ENCODE measurements around the gene SEPTIN8. TPM values are rescaled to one million over a fixed set of nuclear protein-coding genes. Genes with fewer than 3 reads are reported as not detected.

SEPTIN8 gene
- total and polyA plus RNA-seq, 9 donors, result 18.7 to 54.5 (median 36.8) TPM

- no peak for TF ChIP-seq CTCF (IDR thresholded peaks at IDR 0.05)
- no peak for TF ChIP-seq POLR2A (IDR thresholded peaks at IDR 0.05)
- intact Hi-C loops (cut with DNase I), result loop anchor here in 1 of 4 donors (10.0 kb wide), 1 partner anchor 330 kb away; no protein-coding TSS in a partner anchor
- Histone ChIP-seq H3K27me3 (no peaks in the 10 kb centered on the region), H3K36me3 (no peaks in the 10 kb centered on the region), H3K27ac (no peak overlapping the region), H3K9me3 (no peaks in the 10 kb centered on the region), H3K4me1 (ENCODE audit: insufficient read depth) (peaks cover 4% of the 10 kb centered on the region), H3K4me3 (no peak overlapping the region)
- 43 to 60% (median 50%) methylated on average over 11 of the region's 11 CpGs for WGBS, 3 donors
- DNase-seq, result no peak
Measured at GRCh38 chr5:132714456-132715307, 62.4 kb downstream of the SEPTIN8 start.

GRCh38 chr5:132708645-132709044, 68.4 kb downstream of the SEPTIN8 start:
- no peaks in the 10 kb centered on the region for H3K36me3 ChIP-seq
- H3K27ac ChIP-seq, result no peak overlapping the region
- TF ChIP-seq POLR2A (IDR thresholded peaks at IDR 0.05), result no peak
- no peak for TF ChIP-seq EP300 (IDR thresholded peaks at IDR 0.05)
- TF ChIP-seq CTCF (IDR thresholded peaks at IDR 0.05), result no peak
- intact Hi-C loops (cut with DNase I), result no loop called here
- H3K9me3 ChIP-seq, result no peaks in the 10 kb centered on the region
- H3K4me3 ChIP-seq, result no peak overlapping the region
- H3K4me1 ChIP-seq (ENCODE audit: insufficient read depth), result no peaks in the 10 kb centered on the region
- no peaks in the 10 kb centered on the region for H3K27me3 ChIP-seq
- DNase-seq, result no peak

DNA sequence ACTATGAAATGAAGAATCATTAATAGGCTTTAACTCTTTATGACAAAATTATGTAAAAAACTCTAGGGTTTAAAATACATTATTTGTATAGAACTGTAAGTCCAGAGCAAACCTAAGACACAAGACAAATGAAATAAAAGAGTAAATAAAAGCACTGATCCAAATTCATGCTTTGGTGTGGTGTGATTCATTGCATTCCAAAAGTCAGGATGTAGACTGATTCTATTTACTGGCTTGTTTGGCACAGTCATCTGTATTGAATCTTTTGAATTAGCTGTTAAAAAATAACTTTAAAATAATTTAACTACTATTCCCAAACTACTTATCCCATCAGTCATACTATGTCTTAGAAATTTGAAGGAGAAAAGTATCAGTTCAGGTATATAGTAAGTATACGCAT, 72.2 kb downstream of the SEPTIN8 start:
- Histone ChIP-seq H3K4me1 (ENCODE audit: insufficient read depth) (no peaks in the 10 kb centered on the region), H3K36me3 (no peaks in the 10 kb centered on the region), H3K4me3 (no peak overlapping the region), H3K27me3 (no peaks in the 10 kb centered on the region), H3K9me3 (no peaks in the 10 kb centered on the region), H3K27ac (no peak overlapping the region)
- intact Hi-C loops (cut with DNase I), result no loop called here
- no peak for TF ChIP-seq CTCF (IDR thresholded peaks at IDR 0.05)
- DNase-seq, result no peak
- WGBS, 3 donors, result 96 to 98% (median 97%) methylated on average over 1 of the region's 1 CpG

Other genes starting within 250 kb of the SEPTIN8 start
- not detected for gene IL5, start 233.7 kb downstream of the SEPTIN8 start, total RNA-seq
- not detected for gene IL5, start 233.7 kb downstream of the SEPTIN8 start, polyA plus RNA-seq
- 10 to 100 TPM; 23.7 to 41.5 (median 36.4) TPM for gene RAD50, start 220.3 kb downstream of the SEPTIN8 start, total RNA-seq
- gene RAD50, start 220.3 kb downstream of the SEPTIN8 start, polyA plus RNA-seq, result 10 to 100 TPM in 1 of 2 donors, 1 to 10 TPM in 1; 9.4 to 21.1 TPM
- gene IL13, start 119.1 kb downstream of the SEPTIN8 start, total RNA-seq, result not detected
- gene IL13, start 119.1 kb downstream of the SEPTIN8 start, polyA plus RNA-seq, result not detected
- gene IL4, start 103.2 kb downstream of the SEPTIN8 start, total RNA-seq, result not detected
- not detected for gene IL4, start 103.2 kb downstream of the SEPTIN8 start, polyA plus RNA-seq
- 10 to 100 TPM in 4 of 7 donors, 1 to 10 TPM in 3; 8.0 to 13.0 (median 11.3) TPM for gene KIF3A, start 39.7 kb downstream of the SEPTIN8 start, total RNA-seq
- gene KIF3A, start 39.7 kb downstream of the SEPTIN8 start, polyA plus RNA-seq, result 1 to 10 TPM; 4.2 to 9.0 TPM
- gene CCNI2, start 29.8 kb downstream of the SEPTIN8 start, total RNA-seq, result 1 to 10 TPM in 1 of 7 donors, under 1 TPM in 1, not detected in 5; 0.10 to 1.4 TPM
- under 1 TPM; 0.32 to 0.67 TPM for gene CCNI2, start 29.8 kb downstream of the SEPTIN8 start, polyA plus RNA-seq
- 1 to 10 TPM in 1 of 7 donors, under 1 TPM in 5, not detected in 1; 0.23 to 2.2 (median 0.64) TPM for gene SOWAHA, start 36.1 kb upstream of the SEPTIN8 start, total RNA-seq
- under 1 TPM; 0.05 to 0.07 TPM for gene SOWAHA, start 36.1 kb upstream of the SEPTIN8 start, polyA plus RNA-seq
- gene SHROOM1, start 53.4 kb upstream of the SEPTIN8 start, total RNA-seq, result 10 to 100 TPM in 3 of 7 donors, 1 to 10 TPM in 4; 3.8 to 22.4 (median 8.9) TPM
- gene SHROOM1, start 53.4 kb upstream of the SEPTIN8 start, polyA plus RNA-seq, result 1 to 10 TPM; 4.1 to 5.9 TPM
- under 1 TPM in 5 of 7 donors, not detected in 2; 0.20 to 0.31 (median 0.27) TPM for gene GDF9, start 89.2 kb upstream of the SEPTIN8 start, total RNA-seq
- gene GDF9, start 89.2 kb upstream of the SEPTIN8 start, polyA plus RNA-seq, result under 1 TPM; 0.60 to 0.93 TPM
- gene UQCRQ, start 89.4 kb upstream of the SEPTIN8 start, total RNA-seq, result 100 to 1,000 TPM in 6 of 7 donors, 10 to 100 TPM in 1; 91.4 to 231 (median 222) TPM
- gene UQCRQ, start 89.4 kb upstream of the SEPTIN8 start, polyA plus RNA-seq, result 100 to 1,000 TPM; 136 to 220 TPM
- 1 to 10 TPM; 1.0 to 2.2 (median 1.3) TPM for gene LEAP2, start 96.4 kb upstream of the SEPTIN8 start, total RNA-seq
- gene LEAP2, start 96.4 kb upstream of the SEPTIN8 start, polyA plus RNA-seq, result 1 to 10 TPM in 1 of 2 donors, under 1 TPM in 1; 0.64 to 1.3 TPM
- gene AFF4, start 186.4 kb upstream of the SEPTIN8 start, total RNA-seq, result 100 to 1,000 TPM in 1 of 7 donors, 10 to 100 TPM in 6; 56.6 to 114 (median 83.3) TPM
- gene AFF4, start 186.4 kb upstream of the SEPTIN8 start, polyA plus RNA-seq, result 10 to 100 TPM; 19.5 to 56.9 TPM
- gene ZCCHC10, start 249.3 kb upstream of the SEPTIN8 start, total RNA-seq, result 10 to 100 TPM; 14.0 to 19.3 (median 17.3) TPM
- 10 to 100 TPM; 13.4 to 14.5 TPM for gene ZCCHC10, start 249.3 kb upstream of the SEPTIN8 start, polyA plus RNA-seq

All from ovary (tissue), 9 donors.